ENCODE data around the gene CCDC74A. TPM values are rescaled to one million over a fixed set of nuclear protein-coding genes. Genes with fewer than 3 reads are reported as not detected.
"Not testable (repeated sequence)": the region's sequence is repeated elsewhere in the genome, so short reads cannot be mapped to it uniquely, and the experiment has no call there.

Gene CCDC74A
- total RNA-seq, 1 experiment from 2014 or later, result 7.0 TPM

DNA sequence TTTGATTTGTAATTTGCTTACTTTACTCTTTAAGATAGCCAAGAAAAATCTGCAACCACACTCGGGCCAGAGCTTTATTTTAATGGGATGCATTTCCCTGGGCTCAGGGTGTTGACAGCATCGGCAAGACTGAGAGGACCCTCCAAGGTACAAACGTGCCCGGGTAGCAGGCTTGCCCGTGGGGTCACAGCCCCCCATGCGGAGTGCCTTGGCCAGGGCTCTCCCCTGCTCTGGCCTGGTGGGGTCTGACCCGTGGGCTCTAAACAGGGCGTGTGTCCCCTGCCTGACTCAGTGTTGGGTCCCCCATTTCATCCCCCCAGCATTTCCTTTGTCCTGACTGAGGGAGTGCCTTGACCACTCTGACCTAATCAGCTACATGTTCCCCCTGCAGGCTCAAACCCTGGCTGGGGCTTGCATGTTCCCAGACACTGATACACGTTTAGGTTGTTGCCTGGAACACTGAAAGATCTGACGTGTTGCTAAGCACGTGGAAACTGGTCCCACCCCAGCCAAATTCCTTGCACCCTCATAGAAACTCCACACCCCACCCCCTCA, 42.7 kb upstream of the CCDC74A start:
- H3K9me3 ChIP-seq (ENCODE audit: low read depth, low read length, poor library complexity, severe bottlenecking); H3K27me3 ChIP-seq (replicated peaks; ENCODE audit: insufficient read depth, low read depth, low read length, poor library complexity); H3K27ac ChIP-seq (ENCODE audit: low read depth, low read length, poor library complexity, severe bottlenecking); H3K4me3 ChIP-seq (ENCODE audit: low read depth, low read length, poor library complexity, severe bottlenecking); H3K4me1 ChIP-seq (ENCODE audit: insufficient read depth, low read length, poor library complexity, severe bottlenecking); POLR2A ChIA-PET (ENCODE audit: low non-redundant PET); H3K36me3 ChIP-seq (ENCODE audit: insufficient read depth, low read length, poor library complexity, severe bottlenecking); DNase-seq (ENCODE audit: low spot score); BruUV-seq (replicated peaks); CTCF ChIA-PET; intact Hi-C loops (cut with micrococcal nuclease; ENCODE audit: unreplicated experiment): not testable (repeated sequence)

DNA sequence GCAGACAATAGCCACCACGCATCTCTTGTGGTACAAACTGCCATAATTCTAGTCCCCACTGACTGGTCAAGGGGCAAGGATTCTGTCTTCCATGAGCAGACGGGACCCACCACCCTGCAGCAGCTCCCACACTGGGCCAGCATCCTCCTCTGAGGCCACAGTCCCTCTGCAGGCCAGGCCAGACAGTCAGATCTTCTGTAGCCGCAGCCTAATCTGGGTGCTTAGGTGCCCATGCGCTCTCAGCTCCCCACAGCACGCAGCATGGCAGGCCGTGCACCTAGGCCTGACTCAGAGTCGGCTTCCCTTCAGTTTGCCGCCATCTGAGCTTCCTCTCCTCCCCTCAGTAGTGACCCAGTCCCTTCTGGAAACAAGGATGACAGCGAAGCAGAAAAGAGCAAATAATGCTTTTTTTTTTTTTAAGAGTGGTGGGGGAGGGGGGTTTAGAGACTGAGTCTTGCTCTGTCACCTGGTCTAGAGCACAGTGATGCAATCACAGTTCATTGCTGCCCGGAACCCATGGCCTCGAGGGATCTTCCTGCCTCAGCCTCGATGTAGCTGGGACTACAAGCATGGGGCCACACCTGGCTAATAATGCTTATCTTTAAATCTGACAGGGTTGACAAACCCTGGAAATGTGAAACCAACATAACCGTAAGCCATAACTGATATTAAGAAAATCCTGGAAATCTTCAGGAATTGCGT, 41.3 kb upstream of the CCDC74A start:
- H3K27me3 ChIP-seq (replicated peaks; ENCODE audit: insufficient read depth, low read depth, low read length, poor library complexity); H3K27ac ChIP-seq (ENCODE audit: low read depth, low read length, poor library complexity, severe bottlenecking); intact Hi-C loops (cut with micrococcal nuclease; ENCODE audit: unreplicated experiment); H3K36me3 ChIP-seq (ENCODE audit: insufficient read depth, low read length, poor library complexity, severe bottlenecking); H3K4me1 ChIP-seq (ENCODE audit: insufficient read depth, low read length, poor library complexity, severe bottlenecking); H3K4me3 ChIP-seq (ENCODE audit: low read depth, low read length, poor library complexity, severe bottlenecking); POLR2A ChIA-PET (ENCODE audit: low non-redundant PET); DNase-seq (ENCODE audit: low spot score); CTCF ChIA-PET; H3K9me3 ChIP-seq (ENCODE audit: low read depth, low read length, poor library complexity, severe bottlenecking); BruUV-seq (replicated peaks): not testable (repeated sequence)

- no peaks in the 10 kb centered on the region for H3K9me3 ChIP-seq (ENCODE audit: low read depth, low read length, poor library complexity, severe bottlenecking)
- DNase-seq (ENCODE audit: low spot score), result no peak
- no peak for TF ChIP-seq EZH2 (IDR thresholded peaks at IDR 0.05; ENCODE audit: borderline replicate concordance, low read depth, low read length, poor library complexity, severe bottlenecking)
- TF ChIP-seq CTCF (conservative IDR thresholded peaks at IDR 0.05; ENCODE audit: low read depth, low read length), result no peak
- POLR2A ChIA-PET (ENCODE audit: low non-redundant PET), result interaction anchor here (0.7 kb wide), 1 partner anchor 1303 kb away, joined by 5 read pairs; no protein-coding TSS in a partner anchor
- peaks cover 7% of the 10 kb centered on the region for H3K36me3 ChIP-seq (ENCODE audit: insufficient read depth, low read length, poor library complexity, severe bottlenecking)
- H3K4me1 ChIP-seq (ENCODE audit: insufficient read depth, low read length, poor library complexity, severe bottlenecking), result no peaks in the 10 kb centered on the region
- intact Hi-C loops (cut with micrococcal nuclease; ENCODE audit: unreplicated experiment), result no loop called here
- no TSS peak for BruUV-seq (replicated peaks)
- no peak overlapping the region for H3K27ac ChIP-seq (ENCODE audit: low read depth, low read length, poor library complexity, severe bottlenecking)
- no peaks in the 10 kb centered on the region for H3K27me3 ChIP-seq (replicated peaks; ENCODE audit: insufficient read depth, low read depth, low read length, poor library complexity)
- no peak overlapping the region for H3K4me3 ChIP-seq (ENCODE audit: low read depth, low read length, poor library complexity, severe bottlenecking)
- CTCF ChIA-PET, result no interaction called here
These were observed 39.1 kb upstream of the CCDC74A start for GRCh38 chr2:131488306-131489205.

GRCh38 chr2:131490616-131491468, 36.8 kb upstream of the CCDC74A start:
- Histone ChIP-seq H3K27ac (ENCODE audit: low read depth, low read length, poor library complexity, severe bottlenecking) (peak overlapping the region; percentile 94), H3K4me3 (ENCODE audit: low read depth, low read length, poor library complexity, severe bottlenecking) (peak overlapping the region; percentile 98)
- H3K9me3 ChIP-seq (ENCODE audit: low read depth, low read length, poor library complexity, severe bottlenecking); POLR2A ChIA-PET (ENCODE audit: low non-redundant PET); DNase-seq (ENCODE audit: low spot score); H3K4me1 ChIP-seq (ENCODE audit: insufficient read depth, low read length, poor library complexity, severe bottlenecking); intact Hi-C loops (cut with micrococcal nuclease; ENCODE audit: unreplicated experiment); BruUV-seq (replicated peaks); H3K36me3 ChIP-seq (ENCODE audit: insufficient read depth, low read length, poor library complexity, severe bottlenecking); H3K27me3 ChIP-seq (replicated peaks; ENCODE audit: insufficient read depth, low read depth, low read length, poor library complexity); CTCF ChIA-PET: not testable (repeated sequence)

DNA sequence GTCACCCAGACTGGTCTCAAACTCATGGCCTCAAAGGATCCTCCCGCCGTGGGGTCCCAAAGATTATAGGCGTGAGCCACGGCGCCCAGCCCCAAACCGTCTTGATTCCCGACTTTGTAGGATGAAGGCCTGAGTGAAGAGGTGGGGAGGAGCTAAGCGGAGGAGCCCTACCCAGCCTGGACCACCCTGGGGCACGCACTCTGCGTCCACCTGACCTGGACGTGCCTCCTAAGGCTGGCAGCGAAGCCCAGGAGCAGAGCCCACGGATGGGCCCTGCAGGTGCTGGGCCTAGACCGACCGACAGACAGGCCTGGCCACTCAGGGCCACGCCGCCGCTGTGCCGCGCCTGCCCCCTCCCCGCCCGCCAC, 36.2 kb upstream of the CCDC74A start:
- H3K27me3 ChIP-seq (replicated peaks; ENCODE audit: insufficient read depth, low read depth, low read length, poor library complexity); CTCF ChIA-PET; intact Hi-C loops (cut with micrococcal nuclease; ENCODE audit: unreplicated experiment): not testable (repeated sequence)

DNA sequence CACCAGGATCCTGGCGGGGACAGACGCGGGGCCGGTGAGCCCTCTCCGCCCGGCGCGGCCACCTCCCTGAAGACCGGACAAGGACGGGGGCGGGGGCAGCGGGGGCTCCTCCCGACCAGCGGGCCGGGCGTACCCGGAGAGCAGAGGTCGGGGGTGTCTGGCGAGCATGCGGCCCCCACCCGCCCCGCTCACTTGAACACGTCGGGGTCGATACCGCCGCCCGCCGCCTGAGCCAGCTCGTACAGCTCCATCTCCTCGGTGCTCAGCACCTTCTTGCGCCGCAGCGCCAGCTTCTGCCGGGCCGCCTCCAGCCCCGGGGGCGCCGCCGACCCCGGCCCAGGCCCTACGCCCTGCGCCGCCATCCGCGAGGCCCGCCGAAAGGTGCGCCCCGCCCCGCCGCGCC, 35.7 kb upstream of the CCDC74A start, which contains the start of gene MZT2A:
Gene MZT2A (minus strand): TSS at position 383 of the 403 bp plus-strand sequence. CDS start 21 bp downstream, at position 362.
- intact Hi-C loops (cut with micrococcal nuclease; ENCODE audit: unreplicated experiment); DNase-seq (ENCODE audit: low spot score); H3K4me1 ChIP-seq (ENCODE audit: insufficient read depth, low read length, poor library complexity, severe bottlenecking); BruUV-seq (replicated peaks); H3K9me3 ChIP-seq (ENCODE audit: low read depth, low read length, poor library complexity, severe bottlenecking); H3K27me3 ChIP-seq (replicated peaks; ENCODE audit: insufficient read depth, low read depth, low read length, poor library complexity); POLR2A ChIA-PET (ENCODE audit: low non-redundant PET); H3K36me3 ChIP-seq (ENCODE audit: insufficient read depth, low read length, poor library complexity, severe bottlenecking); CTCF ChIA-PET: not testable (repeated sequence)
- H3K27ac ChIP-seq (ENCODE audit: low read depth, low read length, poor library complexity, severe bottlenecking), result peak within 1 kb of the TSS; percentile 94
- peak within 1 kb of the TSS; percentile 98 for H3K4me3 ChIP-seq (ENCODE audit: low read depth, low read length, poor library complexity, severe bottlenecking)

More for the DNA sequence above, 36.2 kb upstream of the CCDC74A start:
- H3K9me3 ChIP-seq (ENCODE audit: low read depth, low read length, poor library complexity, severe bottlenecking); H3K36me3 ChIP-seq (ENCODE audit: insufficient read depth, low read length, poor library complexity, severe bottlenecking); POLR2A ChIA-PET (ENCODE audit: low non-redundant PET); H3K4me1 ChIP-seq (ENCODE audit: insufficient read depth, low read length, poor library complexity, severe bottlenecking); BruUV-seq (replicated peaks): not testable (repeated sequence)
- H3K27ac ChIP-seq (ENCODE audit: low read depth, low read length, poor library complexity, severe bottlenecking), result peak overlapping the region; percentile 94
- DNase-seq (ENCODE audit: low spot score), result peak; percentile 13
- peak overlapping the region; percentile 98 for H3K4me3 ChIP-seq (ENCODE audit: low read depth, low read length, poor library complexity, severe bottlenecking)
